ENCODE measurements around the gene FCHO1.
A peak's percentile ranks its signal among the peaks of the same experiment; 100 is the strongest.
"Not testable (repeated sequence)": the region's sequence is repeated elsewhere in the genome, so short reads cannot be mapped to it uniquely, and the experiment has no call there.

The FCHO1 gene

GRCh38 chr19:17772172-17772571 lies 20.9 kb downstream of the FCHO1 start:
- ATAC-seq (ENCODE audit: insufficient read depth, low read depth) = peak; percentile 37; the same call in 1 of the 3 replicates
- no peak overlapping the region for H3K4me2 ChIP-seq (ENCODE audit: insufficient read depth, low read length)
- TF ChIP-seq EZH2 (IDR thresholded peaks at IDR 0.05; ENCODE audit: borderline replicate concordance, low read depth, low read length, severe bottlenecking) = no peak
- TF ChIP-seq, protein P1, sequence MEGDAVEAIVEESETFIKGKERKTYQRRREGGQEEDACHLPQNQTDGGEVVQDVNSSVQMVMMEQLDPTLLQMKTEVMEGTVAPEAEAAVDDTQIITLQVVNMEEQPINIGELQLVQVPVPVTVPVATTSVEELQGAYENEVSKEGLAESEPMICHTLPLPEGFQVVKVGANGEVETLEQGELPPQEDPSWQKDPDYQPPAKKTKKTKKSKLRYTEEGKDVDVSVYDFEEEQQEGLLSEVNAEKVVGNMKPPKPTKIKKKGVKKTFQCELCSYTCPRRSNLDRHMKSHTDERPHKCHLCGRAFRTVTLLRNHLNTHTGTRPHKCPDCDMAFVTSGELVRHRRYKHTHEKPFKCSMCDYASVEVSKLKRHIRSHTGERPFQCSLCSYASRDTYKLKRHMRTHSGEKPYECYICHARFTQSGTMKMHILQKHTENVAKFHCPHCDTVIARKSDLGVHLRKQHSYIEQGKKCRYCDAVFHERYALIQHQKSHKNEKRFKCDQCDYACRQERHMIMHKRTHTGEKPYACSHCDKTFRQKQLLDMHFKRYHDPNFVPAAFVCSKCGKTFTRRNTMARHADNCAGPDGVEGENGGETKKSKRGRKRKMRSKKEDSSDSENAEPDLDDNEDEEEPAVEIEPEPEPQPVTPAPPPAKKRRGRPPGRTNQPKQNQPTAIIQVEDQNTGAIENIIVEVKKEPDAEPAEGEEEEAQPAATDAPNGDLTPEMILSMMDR (IDR thresholded peaks at IDR 0.05; ENCODE audit: borderline replicate concordance, extremely low read depth, low read length, poor library complexity, severe bottlenecking) = no peak
- no peaks in the 10 kb centered on the region for H3K9me3 ChIP-seq (ENCODE audit: insufficient read depth, low read length, severe bottlenecking)
- H3K36me3 ChIP-seq (ENCODE audit: insufficient read depth, low read length) = peaks cover 79% of the 10 kb centered on the region
- H2AFZ ChIP-seq (ENCODE audit: low read depth, low read length) = no peak overlapping the region
- DNase-seq = peak; percentile 29
- no peaks in the 10 kb centered on the region for H3K79me2 ChIP-seq (ENCODE audit: insufficient read depth, low read length)
- H3K27me3 ChIP-seq (ENCODE audit: insufficient read depth, low read length, poor library complexity) = no peaks in the 10 kb centered on the region
- H3K4me3 ChIP-seq (ENCODE audit: low read depth in 1 of 2, low read length in 2 of 2) = no peak overlapping the region
- no peak overlapping the region for H3K9ac ChIP-seq (ENCODE audit: low read depth, low read length)
- H3K4me1 ChIP-seq (ENCODE audit: insufficient read depth, low read length) = no peaks in the 10 kb centered on the region
- no peak overlapping the region for H3K27ac ChIP-seq (ENCODE audit: low read length)
- H4K20me1 ChIP-seq (ENCODE audit: insufficient read depth, low read length) = peaks cover 3% of the 10 kb centered on the region; the same call in 1 of the 2 replicates

GRCh38 chr19:17775245-17775927 lies 24.1 kb downstream of the FCHO1 start:
- H3K9ac ChIP-seq (ENCODE audit: low read depth, low read length) = no peak overlapping the region
- peaks cover 7% of the 10 kb centered on the region for H4K20me1 ChIP-seq (ENCODE audit: insufficient read depth, low read length)
- no peaks in the 10 kb centered on the region for H3K4me1 ChIP-seq (ENCODE audit: insufficient read depth, low read length)
- DNase-seq = peak; percentile 48
- ATAC-seq (ENCODE audit: insufficient read depth, low read depth) = 0 out of 3 replicates have a peak, but pooled peaks have one; percentile 18
- no peaks in the 10 kb centered on the region for H3K27me3 ChIP-seq (ENCODE audit: insufficient read depth, low read length, poor library complexity)
- H3K36me3 ChIP-seq (ENCODE audit: insufficient read depth, low read length) = peaks cover 63% of the 10 kb centered on the region
- H3K9me3 ChIP-seq (ENCODE audit: insufficient read depth, low read length, severe bottlenecking) = no peaks in the 10 kb centered on the region
- no peak for TF ChIP-seq EZH2 (IDR thresholded peaks at IDR 0.05; ENCODE audit: borderline replicate concordance, low read depth, low read length, severe bottlenecking)
- TF ChIP-seq, protein P1 (IDR thresholded peaks at IDR 0.05; ENCODE audit: borderline replicate concordance, extremely low read depth, low read length, poor library complexity, severe bottlenecking) = peak; percentile 85
- no peak overlapping the region for H3K4me2 ChIP-seq (ENCODE audit: insufficient read depth, low read length)
- no peaks in the 10 kb centered on the region for H3K79me2 ChIP-seq (ENCODE audit: insufficient read depth, low read length)
- no peak overlapping the region for H2AFZ ChIP-seq (ENCODE audit: low read depth, low read length)
- H3K4me3 ChIP-seq (ENCODE audit: low read depth in 1 of 2, low read length in 2 of 2) = no peak overlapping the region
- no peak overlapping the region for H3K27ac ChIP-seq (ENCODE audit: low read length)

DNA sequence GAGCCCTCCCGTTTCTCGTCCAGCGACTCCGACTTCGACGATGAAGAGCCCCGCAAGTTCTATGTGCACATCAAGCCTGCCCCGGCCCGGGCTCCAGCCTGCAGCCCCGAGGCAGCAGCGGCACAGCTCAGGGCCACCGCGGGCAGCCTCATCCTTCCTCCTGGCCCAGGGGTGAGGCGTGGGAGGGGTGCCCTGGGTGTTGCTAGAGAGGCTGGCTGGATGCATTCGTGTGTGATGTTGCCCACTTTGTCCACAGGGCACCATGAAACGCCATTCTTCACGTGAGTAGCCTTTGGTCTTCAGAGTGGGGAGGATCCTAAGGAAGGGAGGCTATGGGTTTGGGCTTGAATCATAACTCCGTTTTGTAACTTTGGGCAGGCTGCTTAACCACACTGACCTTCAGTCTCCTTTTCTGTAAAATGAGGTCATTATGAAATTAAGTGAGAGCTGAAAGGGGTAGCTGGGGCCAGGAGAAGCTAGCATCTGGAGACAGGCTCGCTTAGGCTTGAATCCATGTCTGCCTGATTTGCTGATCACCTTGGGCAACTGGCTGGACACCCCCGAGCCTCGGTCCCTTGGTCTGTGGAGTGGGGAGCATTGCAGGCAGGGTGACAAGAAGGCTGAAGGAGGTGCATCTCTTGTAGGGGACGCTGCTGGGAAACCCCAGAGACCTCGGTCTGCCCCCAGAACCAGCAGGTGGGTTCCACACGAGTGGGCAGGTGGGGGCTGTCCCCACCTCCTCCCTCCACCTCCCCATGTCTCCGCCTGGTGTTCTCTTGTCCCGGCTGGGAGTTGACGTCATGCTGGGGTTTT lies 24.9 kb downstream of the FCHO1 start:
- H3K9ac ChIP-seq (ENCODE audit: low read depth, low read length) = no peak overlapping the region
- no peak overlapping the region for H3K27ac ChIP-seq (ENCODE audit: low read length)
- no peak overlapping the region for H2AFZ ChIP-seq (ENCODE audit: low read depth, low read length)
- H3K4me2 ChIP-seq (ENCODE audit: insufficient read depth, low read length) = no peak overlapping the region
- no peak for DNase-seq
- no peak for ATAC-seq (ENCODE audit: insufficient read depth, low read depth)
- H3K27me3 ChIP-seq (ENCODE audit: insufficient read depth, low read length, poor library complexity) = no peaks in the 10 kb centered on the region
- TF ChIP-seq, protein P1 (IDR thresholded peaks at IDR 0.05; ENCODE audit: borderline replicate concordance, extremely low read depth, low read length, poor library complexity, severe bottlenecking) = no peak
- TF ChIP-seq EZH2 (IDR thresholded peaks at IDR 0.05; ENCODE audit: borderline replicate concordance, low read depth, low read length, severe bottlenecking) = no peak
- H4K20me1 ChIP-seq (ENCODE audit: insufficient read depth, low read length) = peaks cover 7% of the 10 kb centered on the region
- H3K4me1 ChIP-seq (ENCODE audit: insufficient read depth, low read length) = no peaks in the 10 kb centered on the region
- no peak overlapping the region for H3K4me3 ChIP-seq (ENCODE audit: low read depth in 1 of 2, low read length in 2 of 2)
- H3K36me3 ChIP-seq (ENCODE audit: insufficient read depth, low read length) = peaks cover 64% of the 10 kb centered on the region
- H3K79me2 ChIP-seq (ENCODE audit: insufficient read depth, low read length) = no peaks in the 10 kb centered on the region
- H3K9me3 ChIP-seq (ENCODE audit: insufficient read depth, low read length, severe bottlenecking) = no peaks in the 10 kb centered on the region

GRCh38 chr19:17777840-17778239 lies 26.6 kb downstream of the FCHO1 start:
- DNase-seq; H4K20me1 ChIP-seq (ENCODE audit: insufficient read depth, low read length); H3K27ac ChIP-seq (ENCODE audit: low read length); H3K4me2 ChIP-seq (ENCODE audit: insufficient read depth, low read length); H3K79me2 ChIP-seq (ENCODE audit: insufficient read depth, low read length); H3K4me1 ChIP-seq (ENCODE audit: insufficient read depth, low read length); H2AFZ ChIP-seq (ENCODE audit: low read depth, low read length); ATAC-seq (ENCODE audit: insufficient read depth, low read depth); H3K9me3 ChIP-seq (ENCODE audit: insufficient read depth, low read length, severe bottlenecking); H3K27me3 ChIP-seq (ENCODE audit: insufficient read depth, low read length, poor library complexity); H3K4me3 ChIP-seq (ENCODE audit: low read depth in 1 of 2, low read length in 2 of 2); H3K9ac ChIP-seq (ENCODE audit: low read depth, low read length): not testable (repeated sequence)
- H3K36me3 ChIP-seq (ENCODE audit: insufficient read depth, low read length) = peaks cover 67% of the 10 kb centered on the region
